HFFc6 (cell line): ENCODE results near the gene CTCFL. TPM values are rescaled to one million over a fixed set of nuclear protein-coding genes. Genes with fewer than 3 reads are reported as not detected.
"Not testable (repeated sequence)": the region's sequence is repeated elsewhere in the genome, so short reads cannot be mapped to it uniquely, and the experiment has no call there.

Experiments
- DNase-seq: peaks from one replicate; pipeline ENCODE4 v3.0.0-alpha.2; 2018
- H3K27ac Mint-ChIP-seq: 2 replicates; pipeline ENCODE4 v1.8.0; 2020; ENCODE audit warnings: mild to moderate bottlenecking, mixed read lengths
- H3K27me3 Mint-ChIP-seq: 2 replicates; pipeline ENCODE4 v1.8.0; 2021; ENCODE audit warnings: mild to moderate bottlenecking, moderate library complexity, mixed read lengths; ENCODE audit not compliant: insufficient read depth
- H3K36me3 Mint-ChIP-seq: 2 replicates; pipeline ENCODE4 v1.8.0; 2021; ENCODE audit warnings: low read depth, mixed read lengths
- H3K4me1 Mint-ChIP-seq: 2 replicates; pipeline ENCODE4 v1.8.0; 2020; ENCODE audit warnings: low read depth, mixed read lengths
- H3K4me3 Mint-ChIP-seq: 2 replicates; pipeline ENCODE4 v1.8.0; 2020; ENCODE audit warnings: mild to moderate bottlenecking, moderate library complexity, mixed read lengths
- H3K9me3 Mint-ChIP-seq: 2 replicates; pipeline ENCODE4 v1.8.0; 2020; ENCODE audit warnings: mild to moderate bottlenecking, mixed read lengths
- CTCF ChIP-seq: fragments of 200-600 bp; sonication (generic); IDR thresholded peaks from 2 replicates; pipeline ENCODE4 v1.5.0; 2021; ENCODE audit warnings: antibody characterized with exemption, mild to moderate bottlenecking
- total RNA-seq, 6 experiments: library from RNA; stranded (reverse); fragmentation: NEBNext Ultra II Directional; extraction: Animal tissue kit (Norgen Biotek cat#: 25700); gene quantifications; 2 replicates in 1 of 6; 3 replicates in 5 of 6; pipeline ENCODE4 v1.2.3, GENCODE V29; 2021

CTCFL gene
- total RNA-seq, 6 experiments from 2014 or later = not detected

GRCh38 chr20:57475388-57476083, 49.4 kb downstream of the CTCFL start:
- no peak for TF ChIP-seq CTCF
- no peak for DNase-seq
- Mint-ChIP-seq H3K4me3 (no peak overlapping the region), H3K9me3 (no peaks in the 10 kb centered on the region), H3K36me3 (no peaks in the 10 kb centered on the region), H3K4me1 (no peaks in the 10 kb centered on the region), H3K27me3 (peaks cover 56% of the 10 kb centered on the region), H3K27ac (no peak overlapping the region)

- TF ChIP-seq CTCF = no peak
- peaks cover 62% of the 10 kb centered on the region for H3K27me3 Mint-ChIP-seq
- no peaks in the 10 kb centered on the region for H3K4me1 Mint-ChIP-seq
Measured at GRCh38 chr20:57474816-57475215, 50.1 kb downstream of the CTCFL start.

GRCh38 chr20:57474205-57474604, 50.7 kb downstream of the CTCFL start:
- Mint-ChIP-seq H3K9me3 (no peaks in the 10 kb centered on the region), H3K27ac (no peak overlapping the region), H3K27me3 (peaks cover 64% of the 10 kb centered on the region), H3K4me3 (no peak overlapping the region), H3K4me1 (no peaks in the 10 kb centered on the region), H3K36me3 (no peaks in the 10 kb centered on the region)
- TF ChIP-seq CTCF = no peak
- no peak for DNase-seq

More at GRCh38 chr20:57474816-57475215, 50.1 kb downstream of the CTCFL start:
- DNase-seq = no peak
- Mint-ChIP-seq H3K36me3 (no peaks in the 10 kb centered on the region), H3K27ac (no peak overlapping the region), H3K4me3 (no peak overlapping the region), H3K9me3 (no peaks in the 10 kb centered on the region)

GRCh38 chr20:57473246-57474048, 51.5 kb downstream of the CTCFL start:
- no peak for TF ChIP-seq CTCF
- no peaks in the 10 kb centered on the region for H3K4me1 Mint-ChIP-seq
- no peaks in the 10 kb centered on the region for H3K36me3 Mint-ChIP-seq
- no peaks in the 10 kb centered on the region for H3K9me3 Mint-ChIP-seq
- peaks cover 64% of the 10 kb centered on the region for H3K27me3 Mint-ChIP-seq
- no peak for DNase-seq
- H3K27ac Mint-ChIP-seq = no peak overlapping the region
- H3K4me3 Mint-ChIP-seq = no peak overlapping the region

- not testable (repeated sequence) for H3K4me3 Mint-ChIP-seq, H3K4me1 Mint-ChIP-seq, H3K9me3 Mint-ChIP-seq, DNase-seq, H3K27ac Mint-ChIP-seq, H3K36me3 Mint-ChIP-seq
- H3K27me3 Mint-ChIP-seq = peaks cover 66% of the 10 kb centered on the region
Measured at GRCh38 chr20:57472474-57472873, 52.5 kb downstream of the CTCFL start.
